Thymus (tissue), 11 donors: ENCODE measurements around the gene DHRS11. TPM values are rescaled to one million over a fixed set of nuclear protein-coding genes. Genes with fewer than 3 reads are reported as not detected.

Experiments used
- DNase-seq, 9 donors: peaks; one replicate each; pipeline ENCODE4 v3.0.0-alpha.2; 2013; ENCODE audit warnings: low spot score in 9 of 9, low read depth in 6 of 9, missing footprints in 1 of 9
- H3K27ac ChIP-seq, 2 donors: one replicate each; pipeline ENCODE4 v1.5.1; 2013; ENCODE audit warnings: control low read depth in 1 of 2, low read depth in 1 of 2, low read length in 1 of 2, mild to moderate bottlenecking in 1 of 2, moderate library complexity in 1 of 2
- H3K27me3 ChIP-seq, 2 donors: one replicate each; pipeline ENCODE4 v1.5.1; 2013; ENCODE audit warnings: low read length in 1 of 2; ENCODE audit not compliant: control insufficient read depth in 2 of 2, insufficient read depth in 1 of 2
- H3K36me3 ChIP-seq, 2 donors: one replicate each; pipeline ENCODE4 v1.5.1; 2013; ENCODE audit warnings: low read length in 1 of 2, mild to moderate bottlenecking in 1 of 2, moderate library complexity in 1 of 2; ENCODE audit not compliant: control insufficient read depth in 2 of 2, insufficient read depth in 2 of 2
- H3K4me1 ChIP-seq, 2 donors: one replicate each; pipeline ENCODE4 v1.5.1; 2013; ENCODE audit warnings: low read length in 2 of 2; ENCODE audit not compliant: control insufficient read depth in 2 of 2, insufficient read depth in 2 of 2
- H3K4me3 ChIP-seq, 2 donors: one replicate each; pipeline ENCODE4 v1.5.1; 2013; ENCODE audit warnings: low read length in 2 of 2, control low read depth in 1 of 2, mild to moderate bottlenecking in 1 of 2
- H3K9me3 ChIP-seq, 2 donors: one replicate each; pipeline ENCODE4 v1.5.1; 2013; ENCODE audit warnings: low read length in 1 of 2, mild to moderate bottlenecking in 1 of 2; ENCODE audit not compliant: control insufficient read depth in 2 of 2, insufficient read depth in 1 of 2
- WGBS: extraction: QIAGEN DNeasy Blood & Tissue Kit; methylation state at CpG from one replicate; pipeline ENCODE4 v1.1.7; 2013; 5-methylcytosine and 5-hydroxymethylcytosine counted together
- polyA plus RNA-seq: library from polyadenylated mRNA; stranded (reverse); fragments of 200-250 nt; gene quantifications from one replicate; pipeline ENCODE4 v1.2.3, GENCODE V29; 2013
- total RNA-seq: library from RNA; stranded (reverse); fragments of 120-200 nt; gene quantifications from one replicate; pipeline ENCODE4 v1.2.4, GENCODE V29; 2013
- donor health status: healthy.

The DHRS11 gene
- total and polyA plus RNA-seq, 2 donors = 3.0 to 5.1 TPM

DNA sequence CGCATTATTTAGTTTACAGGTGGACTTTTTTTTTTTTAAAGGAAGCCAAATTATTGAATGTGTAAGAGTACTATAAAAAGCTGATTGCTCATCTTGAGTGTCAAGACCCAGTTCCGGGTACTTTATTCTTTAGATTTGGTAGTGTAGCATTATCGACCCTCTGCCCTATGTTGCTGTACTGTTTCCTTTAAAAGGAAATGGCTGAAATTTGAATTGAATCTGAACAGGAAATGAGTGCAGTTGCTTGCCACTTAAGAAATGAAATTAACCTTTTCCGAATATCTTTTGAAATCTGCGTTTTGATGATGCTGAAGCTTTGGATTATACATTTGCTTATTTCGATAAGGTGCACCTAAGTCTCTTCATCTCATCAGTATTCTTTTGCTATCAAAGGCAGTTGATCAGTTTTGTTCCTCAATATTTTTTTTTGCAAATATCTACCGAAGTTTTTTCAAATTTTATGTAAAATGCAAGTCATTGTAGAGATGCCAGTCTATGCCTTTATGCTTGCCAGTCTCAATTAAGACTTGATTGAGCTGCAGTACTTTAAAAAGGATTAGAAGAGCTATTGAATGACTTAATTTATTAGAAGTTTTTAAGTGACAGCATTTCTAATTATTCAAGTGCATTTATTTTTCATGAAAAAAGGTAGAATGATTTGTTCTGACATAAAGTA, 45.1 kb upstream of the DHRS11 start:
- Histone ChIP-seq H3K9me3 (no peaks in the 10 kb centered on the region), H3K4me3 (peak overlapping the region; percentile 89 to 97), H3K27me3 (no peaks in the 10 kb centered on the region), H3K27ac (peak overlapping the region; percentile 33 to 96), H3K36me3 (peaks cover 0 to 5% of the 10 kb centered on the region in 2 donors), H3K4me1 (peaks cover 6 to 11% of the 10 kb centered on the region in 2 donors)
- 12% methylated on average over 7 of the region's 7 CpGs for WGBS
- peak in 6 of 9 donors; percentile 4 to 52 (median 16) for DNase-seq

DNA sequence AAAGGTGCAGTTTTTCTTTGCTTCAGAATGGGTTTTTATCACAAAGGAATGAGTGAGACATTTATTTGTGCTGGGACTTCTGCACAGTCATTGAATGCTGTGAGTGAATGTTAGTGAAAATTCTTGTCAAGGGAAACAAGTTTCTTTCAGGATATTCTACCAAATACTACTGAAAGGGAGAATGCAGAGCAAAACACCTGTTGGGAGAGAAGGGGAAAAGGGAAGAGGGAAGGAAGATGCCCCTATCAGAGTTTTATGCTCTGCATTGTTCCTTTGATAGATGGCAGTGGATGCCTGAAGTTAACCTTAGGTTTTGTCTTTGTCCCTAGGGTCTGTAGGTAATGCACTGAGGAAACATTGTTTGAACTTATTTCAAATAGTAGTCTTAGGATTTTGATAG, 43.9 kb upstream of the DHRS11 start:
- Histone ChIP-seq H3K27me3 (no peaks in the 10 kb centered on the region), H3K4me1 (peaks cover 6 to 11% of the 10 kb centered on the region in 2 donors), H3K36me3 (peaks cover 0 to 5% of the 10 kb centered on the region in 2 donors), H3K4me3 (no peak overlapping the region), H3K9me3 (no peaks in the 10 kb centered on the region), H3K27ac (peak overlapping the region in 1 of 2 donors; percentile 49)
- DNase-seq = no peak

DNA sequence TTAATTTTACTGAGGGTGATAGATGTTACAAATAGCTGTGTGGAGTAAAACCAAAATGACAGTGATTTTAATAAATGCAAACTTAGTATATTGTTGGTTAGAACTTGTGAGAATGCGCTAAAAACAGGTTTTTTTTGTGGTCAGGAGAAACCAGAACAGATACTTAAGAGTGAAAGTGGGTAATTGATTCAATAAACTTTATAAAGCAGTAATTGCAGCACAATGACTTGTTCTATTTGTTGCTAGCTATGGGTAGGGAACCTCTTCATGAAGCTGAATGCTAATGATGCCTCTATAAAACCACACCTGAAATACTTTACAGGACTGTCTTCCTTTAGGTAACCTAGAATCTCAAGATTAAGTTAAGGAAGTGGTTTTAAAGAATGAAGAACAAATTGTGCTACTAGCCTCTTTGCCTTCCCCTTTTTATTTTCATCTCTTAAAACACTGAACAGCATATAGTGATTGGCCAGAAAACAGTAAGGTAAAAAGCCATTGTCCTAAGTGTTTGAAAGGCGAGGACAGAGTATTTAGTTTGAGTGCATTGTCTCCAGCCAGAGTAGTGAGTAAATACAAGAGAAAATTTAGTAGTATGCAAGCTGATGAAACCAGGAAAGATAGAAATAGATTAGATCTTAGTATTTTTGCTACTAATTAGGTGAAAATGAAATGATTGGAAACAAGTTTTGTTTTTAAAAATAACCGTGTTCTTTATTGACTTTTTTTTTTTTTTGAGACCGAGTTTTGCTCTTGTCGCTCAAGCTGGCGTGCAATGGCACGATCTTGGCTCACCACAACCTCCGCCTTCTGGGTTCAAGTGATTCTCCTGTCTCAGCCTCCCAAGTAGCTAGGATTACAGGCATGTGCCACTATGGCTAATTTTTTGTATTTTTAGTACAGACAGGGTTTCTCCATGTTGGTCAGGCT, 40.9 kb upstream of the DHRS11 start:
- Histone ChIP-seq H3K27me3 (no peaks in the 10 kb centered on the region), H3K9me3 (no peaks in the 10 kb centered on the region), H3K36me3 (peaks cover 4 to 9% of the 10 kb centered on the region in 2 donors), H3K27ac (peak overlapping the region; percentile 37 to 42), H3K4me1 (peaks cover 4 to 5% of the 10 kb centered on the region in 2 donors), H3K4me3 (no peak overlapping the region)
- peak in 2 of 9 donors; percentile 14 to 40 for DNase-seq
- 81% methylated on average over 8 of the region's 8 CpGs for WGBS

DNA sequence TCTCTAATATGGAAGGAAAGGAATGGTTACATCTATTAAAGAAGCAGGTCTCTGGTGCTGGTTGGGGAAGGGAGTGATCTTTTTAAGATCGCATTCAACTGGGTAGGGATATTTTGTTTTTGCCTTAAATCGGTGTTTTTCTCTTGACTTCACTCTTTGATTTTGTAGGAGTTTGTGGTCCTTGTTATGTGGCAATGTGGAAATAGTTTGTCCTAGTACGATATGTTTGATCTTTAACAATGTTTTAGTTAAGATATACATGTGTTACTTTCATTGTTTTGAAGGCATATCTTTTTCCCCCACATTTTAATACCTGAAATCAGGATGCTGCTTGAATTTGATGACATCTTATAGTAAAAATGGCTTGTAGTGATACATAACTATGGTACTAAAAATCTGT, 38.2 kb upstream of the DHRS11 start:
- Histone ChIP-seq H3K4me3 (no peak overlapping the region), H3K9me3 (no peaks in the 10 kb centered on the region), H3K4me1 (peaks cover 0 to 5% of the 10 kb centered on the region in 2 donors), H3K27ac (no peak overlapping the region), H3K36me3 (peaks cover 20 to 30% of the 10 kb centered on the region in 2 donors), H3K27me3 (no peaks in the 10 kb centered on the region)
- WGBS = 51% methylated on average over 3 of the region's 3 CpGs
- DNase-seq = no peak

DNA sequence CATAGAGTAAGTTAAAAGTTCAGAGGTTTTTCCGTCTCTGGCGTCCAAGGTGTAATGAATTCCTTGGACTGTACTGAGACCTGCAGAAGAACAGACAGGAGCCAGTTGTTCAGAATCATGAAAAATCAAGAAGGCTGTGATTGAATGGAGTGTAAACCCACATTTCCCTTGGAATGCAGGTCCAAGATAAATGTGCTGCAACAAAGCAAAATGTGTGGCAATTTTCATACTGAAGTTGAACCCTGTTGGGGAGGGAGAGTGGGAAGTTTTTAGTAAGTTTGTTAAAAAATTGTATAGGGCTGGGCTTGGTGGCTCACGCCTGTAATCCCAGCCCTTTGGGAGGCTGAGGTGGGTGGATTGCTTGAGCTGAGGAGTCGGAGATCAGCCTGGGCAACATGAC, 25.6 kb upstream of the DHRS11 start:
- Histone ChIP-seq H3K36me3 (peaks cover 57 to 73% of the 10 kb centered on the region in 2 donors), H3K4me1 (no peaks in the 10 kb centered on the region), H3K27me3 (no peaks in the 10 kb centered on the region), H3K4me3 (no peak overlapping the region), H3K27ac (no peak overlapping the region), H3K9me3 (no peaks in the 10 kb centered on the region)
- no peak for DNase-seq
- 97% methylated on average over 4 of the region's 4 CpGs for WGBS

DNA sequence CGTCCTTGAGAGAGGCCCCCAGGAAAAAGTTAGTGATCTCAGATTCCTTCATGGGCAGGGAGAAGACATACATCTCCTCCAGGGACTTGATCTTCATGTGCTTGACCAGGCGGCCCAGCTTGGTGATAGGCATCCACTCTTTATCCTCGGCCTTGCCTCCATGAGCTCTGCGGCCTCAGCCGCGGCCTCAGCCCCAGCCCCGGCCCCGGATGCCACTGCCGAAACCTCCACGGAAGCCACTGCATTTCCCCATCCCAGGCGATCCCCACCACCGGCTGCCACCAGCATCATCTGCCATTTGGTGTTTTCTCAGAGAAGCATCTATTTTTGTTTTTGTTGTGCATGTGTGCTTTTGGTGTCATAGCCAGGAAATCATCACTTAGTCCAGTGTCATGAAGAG, 16.7 kb upstream of the DHRS11 start:
- 98% methylated on average over 12 of the region's 12 CpGs for WGBS
- Histone ChIP-seq H3K4me1 (no peaks in the 10 kb centered on the region), H3K27me3 (no peaks in the 10 kb centered on the region), H3K9me3 (no peaks in the 10 kb centered on the region), H3K4me3 (no peak overlapping the region), H3K27ac (no peak overlapping the region), H3K36me3 (peaks cover 50 to 62% of the 10 kb centered on the region in 2 donors)
- DNase-seq = no peak

DNA sequence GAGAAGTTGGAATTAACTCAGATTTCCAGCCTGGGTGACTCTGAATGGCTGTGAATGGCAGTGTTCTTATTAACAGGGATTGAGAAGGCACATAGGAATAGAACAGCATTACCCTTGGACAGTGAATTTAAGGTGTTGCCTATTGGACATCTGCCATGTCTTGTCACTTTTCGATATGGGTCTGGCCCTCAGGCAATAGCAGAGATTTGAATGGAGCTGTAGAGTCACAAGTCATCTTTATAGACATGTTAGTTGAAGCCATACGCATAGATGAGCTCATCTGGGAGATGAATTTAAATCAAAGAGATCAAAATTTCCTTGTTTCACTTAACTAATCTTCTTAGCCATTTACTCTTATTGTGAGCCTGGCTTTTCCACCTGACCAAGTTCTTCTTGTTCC, 14.9 kb upstream of the DHRS11 start:
- WGBS = 96% methylated on average over 2 of the region's 2 CpGs
- DNase-seq = no peak
- no peak overlapping the region for H3K27ac ChIP-seq
- no peaks in the 10 kb centered on the region for H3K4me1 ChIP-seq
- H3K36me3 ChIP-seq = peaks cover 44 to 65% of the 10 kb centered on the region in 2 donors
- H3K9me3 ChIP-seq = no peaks in the 10 kb centered on the region
- H3K4me3 ChIP-seq = no peak overlapping the region
- H3K27me3 ChIP-seq = no peaks in the 10 kb centered on the region

DNA sequence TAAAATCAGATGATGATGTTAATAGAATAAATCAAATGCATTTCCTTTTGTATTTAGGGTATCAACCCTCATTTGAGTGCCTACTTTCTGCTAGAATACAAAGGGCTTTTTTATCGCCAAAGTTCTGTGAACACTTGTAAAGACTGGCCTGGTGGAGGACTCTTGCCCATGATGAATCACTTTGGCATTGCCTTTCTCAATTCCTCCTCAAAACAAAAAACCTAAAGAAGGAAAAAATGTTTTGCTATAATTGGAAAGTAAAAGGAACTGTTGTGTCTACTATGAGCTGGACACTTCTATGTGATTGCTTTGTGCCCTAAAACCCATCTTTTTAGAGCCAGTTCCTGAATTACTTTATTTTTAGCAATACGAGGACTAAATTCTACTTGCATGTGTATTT, 13.0 kb upstream of the DHRS11 start:
- Histone ChIP-seq H3K36me3 (peaks cover 43 to 64% of the 10 kb centered on the region in 2 donors), H3K4me1 (no peaks in the 10 kb centered on the region), H3K9me3 (no peaks in the 10 kb centered on the region), H3K4me3 (no peak overlapping the region), H3K27me3 (no peaks in the 10 kb centered on the region), H3K27ac (no peak overlapping the region)
- DNase-seq = no peak
- 97% methylated on average over 2 of the region's 2 CpGs for whole genome bisulfite sequencing

DNA sequence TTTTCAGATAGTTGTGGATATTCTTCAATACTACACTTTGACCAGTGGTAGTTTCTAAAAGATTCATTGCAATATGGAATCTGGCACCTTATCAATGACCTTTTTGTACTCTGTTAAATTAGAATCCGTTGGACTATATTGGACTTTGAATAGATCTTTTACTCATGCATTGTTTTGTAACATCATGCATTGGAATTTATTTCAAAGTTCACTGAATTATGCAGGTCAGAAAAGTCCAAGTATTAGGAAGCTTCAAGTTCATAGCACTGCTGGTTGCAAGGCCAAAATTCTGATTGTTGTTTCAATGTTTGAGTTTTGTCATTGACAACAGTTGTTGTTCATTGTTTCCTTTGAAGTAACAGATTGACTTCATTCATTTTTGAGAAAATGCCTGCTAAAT, 7.9 kb upstream of the DHRS11 start:
- DNase-seq = no peak
- whole genome bisulfite sequencing = 97% methylated on average over 1 of the region's 1 CpG
- Histone ChIP-seq H3K36me3 (peaks cover 51 to 85% of the 10 kb centered on the region in 2 donors), H3K27ac (no peak overlapping the region), H3K27me3 (no peaks in the 10 kb centered on the region), H3K9me3 (no peaks in the 10 kb centered on the region), H3K4me1 (no peaks in the 10 kb centered on the region), H3K4me3 (no peak overlapping the region)
